ENCODE results near the gene RGPD8. TPM values are rescaled to one million over a fixed set of nuclear protein-coding genes. Genes with fewer than 3 reads are reported as not detected.

Gene RGPD8
- total and polyA plus RNA-seq, 10 of the 15 experiments (the other 5 are each of a cell fraction or from before 2014, with no cell fraction given): 0.24 to 9.6 (median 4.2) TPM

GRCh38 chr2:112481528-112482233, 48.2 kb upstream of the RGPD8 start, which contains the start of gene TTL (continued):
- peak; percentile 82 for TF ChIP-seq NKRF (conservative IDR thresholded peaks at IDR 0.05)
- TF ChIP-seq GATAD2B (conservative IDR thresholded peaks at IDR 0.05; ENCODE audit: low read depth): peak; percentile 70
- no peak for TF ChIP-seq E2F8 (IDR thresholded peaks at IDR 0.05; ENCODE audit: low read depth, partially characterized antibody)
- TF ChIP-seq SPI1 (IDR thresholded peaks at IDR 0.05; ENCODE audit: borderline replicate concordance, insufficient read depth, low read depth, low read length): peak; percentile 35; the same call in 1 of the 2 replicates
- TF ChIP-seq BCLAF1 (IDR thresholded peaks at IDR 0.05): no peak
- TF ChIP-seq CHD4 (IDR thresholded peaks at IDR 0.05): no peak
- peak; percentile 28; the same call in 1 of the 2 replicates for TF ChIP-seq MXI1 (IDR thresholded peaks at IDR 0.05; ENCODE audit: low read depth, low read length)
- TF ChIP-seq DPF2 (IDR thresholded peaks at IDR 0.05): peak; percentile 83
- TF ChIP-seq ASH2L (IDR thresholded peaks at IDR 0.05; ENCODE audit: borderline replicate concordance, low read depth): 0 out of 2 replicates have a peak, but pooled peaks have one; percentile 69
- no peak for TF ChIP-seq BCL3 (IDR thresholded peaks at IDR 0.05; ENCODE audit: borderline replicate concordance, insufficient read depth, low read depth, low read length, poor library complexity, severe bottlenecking)
- peak; percentile 66 for TF ChIP-seq POLR2A (IDR thresholded peaks at IDR 0.05; ENCODE audit: low read depth, low read length)
- TF ChIP-seq LARP7 (IDR thresholded peaks at IDR 0.05): peak; percentile 30
- peak; percentile 37 for TF ChIP-seq IKZF1 (conservative IDR thresholded peaks at IDR 0.05)
- 0 out of 2 replicates have a peak, but pooled peaks have one; percentile 53 for TF ChIP-seq NR2F1 (conservative IDR thresholded peaks at IDR 0.05)
- TF ChIP-seq ATF2 (IDR thresholded peaks at IDR 0.05; ENCODE audit: low read length): no peak
- TF ChIP-seq BACH1 (IDR thresholded peaks at IDR 0.05; ENCODE audit: borderline replicate concordance): peak; percentile 69
- 0 out of 2 replicates have a peak, but pooled peaks have one; percentile 19 for TF ChIP-seq HCFC1 (IDR thresholded peaks at IDR 0.05; ENCODE audit: low read length)

Measured in GM12878 (cell line).